Mucosa of rectum (tissue), 2 donors: ENCODE measurements around the gene TMOD3.

Source experiments
- H3K27ac ChIP-seq, 2 donors: one replicate each; pipeline ENCODE4 v1.7.0; 2013; ENCODE audit warnings: inconsistent platforms in 2 of 2, low read depth in 2 of 2, low read length in 2 of 2
- H3K27me3 ChIP-seq, 2 donors: one replicate each; pipeline ENCODE4 v1.7.0; 2013; ENCODE audit warnings: low read length in 2 of 2; ENCODE audit not compliant: control insufficient read depth in 2 of 2, insufficient read depth in 2 of 2
- H3K36me3 ChIP-seq, 2 donors: one replicate each; pipeline ENCODE4 v1.7.0; 2013; ENCODE audit warnings: low read length in 2 of 2; ENCODE audit not compliant: control insufficient read depth in 2 of 2, insufficient read depth in 2 of 2
- H3K4me1 ChIP-seq, 2 donors: one replicate each; pipeline ENCODE4 v1.7.0; 2013; ENCODE audit warnings: low read length in 2 of 2, mild to moderate bottlenecking in 1 of 2; ENCODE audit not compliant: control insufficient read depth in 2 of 2, insufficient read depth in 2 of 2
- H3K4me3 ChIP-seq, 2 donors: one replicate each; pipeline ENCODE4 v1.7.0; 2013; ENCODE audit warnings: low read length in 2 of 2
- H3K9ac ChIP-seq, 2 donors: one replicate each; pipeline ENCODE4 v1.7.0; 2013; ENCODE audit warnings: low read length in 2 of 2, low read depth in 1 of 2, mild to moderate bottlenecking in 1 of 2
- H3K9me3 ChIP-seq, 2 donors: one replicate each; pipeline ENCODE4 v1.7.0; 2013; ENCODE audit warnings: low read length in 2 of 2; ENCODE audit not compliant: control insufficient read depth in 2 of 2
- donor health status: healthy.
- donor health status: Normal muscosa, but diverticular disease.

The TMOD3 gene

GRCh38 chr15:51842852-51843737 lies 13.6 kb downstream of the TMOD3 start:
- H3K4me3 ChIP-seq: no peak overlapping the region
- peak overlapping the region; percentile 10 to 12 for H3K27ac ChIP-seq
- H3K9me3 ChIP-seq: no peaks in the 10 kb centered on the region
- H3K9ac ChIP-seq: no peak overlapping the region
- peaks cover 14 to 20% of the 10 kb centered on the region in 2 donors for H3K4me1 ChIP-seq
- H3K36me3 ChIP-seq: no peaks in the 10 kb centered on the region
- no peaks in the 10 kb centered on the region for H3K27me3 ChIP-seq

- Histone ChIP-seq H3K27me3 (no peaks in the 10 kb centered on the region), H3K9ac (no peak overlapping the region), H3K4me3 (no peak overlapping the region), H3K27ac (no peak overlapping the region), H3K4me1 (peaks cover 11 to 16% of the 10 kb centered on the region in 2 donors), H3K36me3 (no peaks in the 10 kb centered on the region), H3K9me3 (no peaks in the 10 kb centered on the region)
Measured at GRCh38 chr15:51844747-51845426, 15.4 kb downstream of the TMOD3 start.

- Histone ChIP-seq H3K36me3 (no peaks in the 10 kb centered on the region), H3K9ac (no peak overlapping the region), H3K4me1 (peaks cover 11 to 16% of the 10 kb centered on the region in 2 donors), H3K4me3 (no peak overlapping the region), H3K27ac (no peak overlapping the region), H3K9me3 (no peaks in the 10 kb centered on the region), H3K27me3 (no peaks in the 10 kb centered on the region)
Measured at GRCh38 chr15:51846066-51846462, 16.6 kb downstream of the TMOD3 start.

GRCh38 chr15:51846463-51847230 lies 17.2 kb downstream of the TMOD3 start:
- Histone ChIP-seq H3K27ac (no peak overlapping the region), H3K4me3 (no peak overlapping the region), H3K4me1 (peaks cover 11 to 16% of the 10 kb centered on the region in 2 donors), H3K9me3 (no peaks in the 10 kb centered on the region), H3K36me3 (no peaks in the 10 kb centered on the region), H3K9ac (no peak overlapping the region), H3K27me3 (no peaks in the 10 kb centered on the region)

GRCh38 chr15:51848811-51849210 lies 19.4 kb downstream of the TMOD3 start:
- no peaks in the 10 kb centered on the region for H3K36me3 ChIP-seq
- H3K4me3 ChIP-seq: no peak overlapping the region
- no peaks in the 10 kb centered on the region for H3K27me3 ChIP-seq
- peaks cover 0 to 3% of the 10 kb centered on the region in 2 donors for H3K4me1 ChIP-seq
- H3K27ac ChIP-seq: no peak overlapping the region
- no peak overlapping the region for H3K9ac ChIP-seq
- H3K9me3 ChIP-seq: no peaks in the 10 kb centered on the region

GRCh38 chr15:51849860-51850259 lies 20.4 kb downstream of the TMOD3 start:
- H3K27ac ChIP-seq: no peak overlapping the region
- no peaks in the 10 kb centered on the region for H3K4me1 ChIP-seq
- H3K27me3 ChIP-seq: no peaks in the 10 kb centered on the region
- no peak overlapping the region for H3K4me3 ChIP-seq
- no peaks in the 10 kb centered on the region for H3K9me3 ChIP-seq
- H3K36me3 ChIP-seq: no peaks in the 10 kb centered on the region
- no peak overlapping the region for H3K9ac ChIP-seq

GRCh38 chr15:51853998-51854397 lies 24.5 kb downstream of the TMOD3 start:
- Histone ChIP-seq H3K27me3 (no peaks in the 10 kb centered on the region), H3K27ac (no peak overlapping the region), H3K4me3 (no peak overlapping the region), H3K36me3 (no peaks in the 10 kb centered on the region), H3K9me3 (no peaks in the 10 kb centered on the region), H3K4me1 (peaks cover 0 to 2% of the 10 kb centered on the region in 2 donors), H3K9ac (no peak overlapping the region)

- Histone ChIP-seq H3K27me3 (no peaks in the 10 kb centered on the region), H3K36me3 (no peaks in the 10 kb centered on the region), H3K9me3 (no peaks in the 10 kb centered on the region), H3K4me1 (peaks cover 0 to 2% of the 10 kb centered on the region in 2 donors), H3K9ac (no peak overlapping the region), H3K27ac (no peak overlapping the region), H3K4me3 (no peak overlapping the region)
Measured at GRCh38 chr15:51855612-51856011, 26.2 kb downstream of the TMOD3 start.

- Histone ChIP-seq H3K27ac (no peak overlapping the region), H3K36me3 (no peaks in the 10 kb centered on the region), H3K4me3 (no peak overlapping the region), H3K9ac (no peak overlapping the region), H3K9me3 (no peaks in the 10 kb centered on the region), H3K4me1 (peaks cover 0 to 2% of the 10 kb centered on the region in 2 donors), H3K27me3 (no peaks in the 10 kb centered on the region)
Measured at GRCh38 chr15:51856714-51857380, 27.4 kb downstream of the TMOD3 start.
